GM08714 (cell line): ENCODE measurements around the gene HS3ST4.

Experiments
- H3K4me3 ChIP-seq: fragments of 200-500 bp; sonication (Bioruptor generic); 2 replicates; pipeline ENCODE4 v1.5.1; 2014; ENCODE audit warnings: mild to moderate bottlenecking, low read length, inconsistent platforms
- ZNF274 ChIP-seq: IDR thresholded peaks from 2 replicates; pipeline ENCODE4 v1.6.1; 2012; ENCODE audit warnings: mild to moderate bottlenecking, low read depth, low read length

HS3ST4 gene

DNA sequence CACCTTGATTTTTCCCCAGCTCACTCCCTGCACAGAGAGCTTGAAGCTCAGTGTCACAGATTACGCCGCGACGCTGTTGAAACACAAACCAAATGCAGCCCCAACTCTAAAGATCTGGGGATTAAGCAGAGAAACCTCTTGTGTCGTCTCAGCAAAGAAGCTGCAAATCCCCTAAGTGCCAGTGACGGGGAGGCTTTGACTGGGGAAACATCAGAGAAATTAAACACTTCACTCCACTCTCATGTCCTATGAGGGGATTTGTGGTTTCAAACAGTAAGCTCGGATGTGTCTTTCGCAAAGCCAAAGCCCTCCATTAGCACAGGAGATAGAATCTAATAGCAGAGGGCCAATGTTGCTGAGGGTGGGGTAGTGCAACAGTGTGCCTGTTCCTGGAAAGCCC lies 233.7 kb downstream of the HS3ST4 start:
- TF ChIP-seq ZNF274 = no peak
- H3K4me3 ChIP-seq = no peak overlapping the region

DNA sequence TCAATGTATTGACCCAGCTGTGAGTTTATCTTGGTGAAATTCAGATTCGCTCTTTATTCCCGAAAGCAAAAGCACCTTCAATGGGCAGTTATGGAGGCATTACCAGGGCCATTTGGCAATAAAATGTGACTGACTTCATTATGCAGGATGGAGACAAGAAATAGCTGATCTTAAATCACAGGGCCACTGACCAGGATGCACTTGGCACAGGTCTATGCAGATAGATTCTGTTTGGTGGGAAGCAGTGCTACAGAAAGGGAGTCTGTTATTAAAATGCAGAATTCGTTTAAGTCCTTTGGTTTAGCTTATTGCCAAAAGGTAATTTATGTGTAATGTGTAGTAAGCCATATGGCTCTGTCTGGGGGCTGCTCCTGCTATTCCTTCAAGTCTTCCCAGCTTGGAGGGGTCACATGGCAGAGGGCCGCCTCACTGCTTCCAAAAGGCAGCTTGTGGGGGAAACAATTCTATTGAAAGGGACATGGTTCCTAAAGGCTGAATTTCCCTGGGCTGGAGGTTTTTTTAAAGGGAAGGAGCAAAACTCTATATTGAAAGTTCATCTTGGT lies 239.8 kb downstream of the HS3ST4 start:
- H3K4me3 ChIP-seq = no peak overlapping the region
- TF ChIP-seq ZNF274 = no peak

DNA sequence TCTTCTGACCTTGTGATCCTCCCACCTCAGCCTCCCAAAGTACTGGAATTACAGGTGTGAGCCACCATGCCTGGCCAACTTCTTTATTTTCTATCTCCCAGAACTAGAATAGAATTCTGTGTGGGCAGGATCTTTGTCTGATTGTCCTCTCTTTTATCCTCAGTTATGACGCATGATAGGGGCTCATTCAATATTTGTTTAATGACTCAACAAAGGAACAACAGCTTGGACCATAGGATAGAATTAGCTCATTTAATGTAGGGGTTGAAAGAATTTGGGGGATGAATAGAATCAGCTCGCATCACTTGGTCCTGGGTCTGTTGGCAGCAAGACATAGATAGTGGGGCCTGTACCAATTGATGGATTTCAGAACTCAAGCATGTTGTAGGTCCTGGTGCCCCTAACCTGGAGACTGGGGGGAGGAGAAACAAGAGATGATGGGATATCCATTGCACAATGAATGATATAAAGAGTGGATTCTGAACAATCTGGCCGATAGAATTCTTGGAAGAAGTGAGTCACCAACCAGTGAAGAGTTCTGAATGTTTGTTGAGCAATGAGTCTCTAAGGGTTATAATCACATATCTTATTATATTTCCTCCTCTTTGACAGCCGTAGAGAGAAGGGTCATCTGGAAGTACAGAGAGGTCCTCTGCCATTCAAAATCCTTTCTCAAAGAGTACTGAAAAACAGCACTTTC lies 250.2 kb downstream of the HS3ST4 start:
- H3K4me3 ChIP-seq = no peak overlapping the region
- no peak for TF ChIP-seq ZNF274

DNA sequence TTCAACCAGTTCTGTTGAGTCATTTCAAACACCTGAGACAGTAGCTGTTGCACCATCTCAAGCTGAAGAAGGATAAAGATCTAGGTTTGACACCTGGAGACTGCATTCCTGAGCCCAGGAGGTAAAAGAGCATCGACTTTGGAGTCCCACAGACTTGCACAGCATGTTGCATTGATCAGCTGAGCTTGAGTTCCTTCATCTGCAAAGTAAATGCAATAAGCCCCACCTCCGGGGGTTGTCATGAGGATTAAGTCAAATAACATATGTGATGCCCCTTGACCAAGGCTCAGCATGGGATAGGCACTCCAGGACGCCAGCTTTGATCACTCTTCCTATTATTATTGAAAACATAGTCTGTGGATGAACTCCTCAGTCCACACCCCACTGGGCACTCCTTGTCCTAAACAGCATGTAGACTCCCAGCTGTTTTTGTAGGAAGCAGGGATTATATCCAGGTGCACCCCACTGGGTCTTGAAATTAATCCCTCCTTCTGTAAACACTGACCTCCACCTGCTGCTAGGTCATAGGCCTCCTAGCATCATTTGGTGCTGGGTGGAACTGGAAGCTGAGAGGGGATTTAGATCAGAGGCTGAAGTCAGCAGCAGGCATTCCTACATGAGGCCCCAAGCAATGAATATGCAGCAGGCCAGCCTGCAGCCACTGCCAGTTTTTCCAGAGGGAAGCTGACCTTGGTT lies 259.0 kb downstream of the HS3ST4 start:
- H3K4me3 ChIP-seq = no peak overlapping the region
- TF ChIP-seq ZNF274 = no peak

DNA sequence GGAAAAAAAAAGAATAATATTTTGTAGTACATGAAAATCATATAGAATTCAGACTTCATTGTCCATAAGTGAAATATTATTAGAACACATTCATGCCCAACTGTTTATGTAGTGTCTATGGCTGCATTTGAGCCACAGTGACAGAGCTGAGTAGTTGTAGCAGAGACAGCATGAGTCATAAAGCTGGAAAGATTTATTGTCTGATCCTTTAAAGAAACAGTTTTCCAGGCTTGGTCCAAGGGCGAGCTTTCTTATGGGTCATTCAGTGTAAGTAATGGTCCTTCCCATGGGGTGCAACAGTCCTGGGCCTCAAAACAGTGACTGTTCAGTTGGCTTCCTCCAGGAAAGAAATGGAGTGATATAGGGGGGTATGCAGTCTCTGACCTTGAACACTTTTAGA lies 260.2 kb downstream of the HS3ST4 start:
- TF ChIP-seq ZNF274 = no peak
- H3K4me3 ChIP-seq = no peak overlapping the region

DNA sequence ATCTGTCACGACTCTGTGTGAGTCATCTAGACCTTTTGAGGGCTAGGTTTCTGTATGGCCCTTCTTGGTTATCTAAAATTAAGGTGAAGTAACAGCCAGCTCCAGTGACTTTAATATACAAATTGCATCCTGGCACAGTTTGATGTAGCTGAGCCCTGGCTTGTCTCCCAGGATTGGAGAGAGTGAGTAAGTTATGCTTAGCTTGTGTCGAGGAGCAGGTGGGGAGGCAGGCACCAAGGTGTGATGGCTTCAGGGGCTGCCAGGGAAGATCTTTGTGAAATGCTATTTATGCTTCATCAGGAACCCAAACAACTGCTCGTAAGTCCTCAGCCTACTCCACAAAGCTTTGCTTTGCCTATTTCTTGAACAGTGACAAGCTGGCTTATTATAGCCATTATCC lies 261.2 kb downstream of the HS3ST4 start:
- no peak for TF ChIP-seq ZNF274
- no peak overlapping the region for H3K4me3 ChIP-seq

DNA sequence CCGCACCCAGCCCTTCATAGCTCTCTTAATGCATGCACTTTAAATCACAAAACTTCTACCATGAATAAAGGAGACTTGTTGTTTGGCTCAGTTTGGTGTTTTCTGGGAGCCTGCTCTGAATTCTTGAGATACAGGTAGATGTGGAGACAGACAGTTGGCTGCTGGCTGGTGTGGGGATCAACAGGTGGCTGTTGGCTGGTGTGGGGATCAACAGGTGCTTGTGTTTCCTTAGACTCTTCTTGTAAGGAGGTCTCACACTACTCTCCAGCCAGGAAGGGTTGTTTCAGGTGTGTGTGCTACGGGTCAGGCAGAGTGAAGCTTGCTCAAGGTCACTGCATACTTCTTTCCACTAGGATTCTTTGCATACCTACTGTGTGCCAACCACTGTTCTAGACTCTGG lies 265.9 kb downstream of the HS3ST4 start:
- TF ChIP-seq ZNF274 = no peak
- no peak overlapping the region for H3K4me3 ChIP-seq

DNA sequence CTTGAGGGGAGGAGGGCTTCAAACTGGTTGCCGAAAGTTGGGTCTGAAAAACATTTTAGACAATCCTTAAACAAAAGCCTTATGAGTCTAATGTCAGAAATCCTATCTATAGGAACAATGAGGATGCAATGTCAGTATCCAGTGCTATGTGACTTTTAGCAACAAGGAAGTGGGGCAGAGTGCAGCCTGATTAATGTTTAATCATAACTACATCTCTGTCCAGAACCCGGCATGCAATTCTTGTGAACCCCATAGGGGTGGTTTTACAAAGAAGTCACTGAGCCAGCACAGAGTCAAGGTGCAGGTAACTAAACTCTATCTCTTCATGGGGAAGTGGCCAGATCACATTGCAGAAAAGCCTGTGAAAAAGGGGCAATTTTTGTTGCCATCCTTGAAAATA lies 267.5 kb downstream of the HS3ST4 start:
- no peak for TF ChIP-seq ZNF274

DNA sequence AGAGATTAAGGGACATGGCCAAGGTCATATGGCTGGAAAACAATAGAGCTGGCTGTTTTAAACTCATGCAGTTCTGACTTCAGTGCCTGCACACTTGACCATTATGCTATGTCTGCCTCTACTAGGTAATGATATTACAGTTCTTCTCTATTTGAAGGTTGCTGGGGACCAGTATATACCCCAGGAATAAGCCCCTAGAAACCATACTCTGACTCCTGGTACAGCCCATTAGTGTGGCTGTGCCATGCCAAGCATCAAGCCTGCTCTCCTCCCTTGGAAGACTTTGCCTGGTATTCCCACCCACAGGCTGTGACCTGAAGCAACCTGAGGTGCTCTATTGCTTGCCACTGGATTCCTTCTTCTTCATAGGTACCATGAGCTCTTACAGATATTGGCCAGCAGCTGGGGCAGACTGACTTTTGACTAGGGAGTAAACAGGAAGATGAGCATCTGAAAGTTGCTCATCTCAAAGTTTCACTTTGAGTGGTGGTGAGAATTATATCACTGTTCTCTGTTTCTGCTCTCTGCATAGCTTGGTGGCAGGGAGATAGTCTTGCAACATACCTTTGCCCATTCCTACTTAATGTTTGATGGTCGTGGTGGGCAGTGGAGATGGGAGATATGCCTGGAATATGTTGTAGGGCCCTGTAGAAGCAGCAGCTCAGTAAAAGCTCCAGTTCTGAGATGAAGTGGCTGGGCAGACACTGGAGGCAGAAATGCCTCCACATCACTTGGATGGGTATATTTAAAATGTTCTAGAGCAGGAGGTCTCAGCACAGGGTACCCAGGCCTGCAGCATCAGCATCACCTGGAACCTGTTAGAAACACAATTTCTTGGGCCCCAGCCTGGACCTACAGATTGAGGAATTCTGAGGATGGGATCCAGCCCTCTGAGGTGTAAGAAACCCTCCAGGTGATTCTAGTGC lies 274.7 kb downstream of the HS3ST4 start:
- no peak for TF ChIP-seq ZNF274
- no peak overlapping the region for H3K4me3 ChIP-seq

More for the DNA sequence above, 267.5 kb downstream of the HS3ST4 start:
- no peak overlapping the region for H3K4me3 ChIP-seq

DNA sequence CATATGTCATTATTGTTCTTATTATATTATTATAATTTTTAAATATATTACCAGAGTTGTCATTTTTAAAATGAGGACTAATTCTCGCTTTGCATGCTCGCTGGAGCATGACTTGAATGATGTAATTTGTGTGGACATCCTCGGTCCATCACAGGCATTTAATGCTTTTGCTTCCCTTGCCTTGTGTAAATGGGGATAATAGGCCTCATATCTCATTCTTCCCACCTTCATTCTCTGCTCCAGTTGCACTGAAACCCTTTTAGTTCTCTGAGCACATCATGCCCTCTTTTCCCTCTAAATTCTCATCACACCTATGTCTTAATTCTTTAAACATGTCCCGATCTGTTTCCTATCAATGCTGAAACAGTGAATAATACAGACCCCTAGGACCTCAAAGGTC lies 285.4 kb downstream of the HS3ST4 start:
- no peak for TF ChIP-seq ZNF274
- no peak overlapping the region for H3K4me3 ChIP-seq

DNA sequence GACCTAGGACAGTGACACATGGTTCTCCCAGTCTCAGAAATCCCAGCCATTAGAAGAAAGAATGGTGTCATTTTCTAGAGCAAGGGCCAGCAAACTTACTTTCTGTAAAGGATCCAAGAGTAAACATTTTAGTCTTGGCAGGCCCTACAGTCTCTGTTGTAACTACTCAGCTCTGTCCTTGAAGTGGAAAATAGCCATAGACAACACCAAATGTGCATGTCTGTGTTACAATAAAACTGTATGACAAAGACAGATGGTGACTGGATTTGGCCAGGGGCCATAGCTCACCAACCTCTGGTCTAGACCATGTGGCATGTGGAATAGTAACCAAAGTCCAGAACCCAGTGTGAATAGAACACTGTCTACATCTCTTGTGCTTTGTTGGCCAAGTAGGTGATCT lies 286.5 kb downstream of the HS3ST4 start:
- no peak overlapping the region for H3K4me3 ChIP-seq
- TF ChIP-seq ZNF274 = no peak

DNA sequence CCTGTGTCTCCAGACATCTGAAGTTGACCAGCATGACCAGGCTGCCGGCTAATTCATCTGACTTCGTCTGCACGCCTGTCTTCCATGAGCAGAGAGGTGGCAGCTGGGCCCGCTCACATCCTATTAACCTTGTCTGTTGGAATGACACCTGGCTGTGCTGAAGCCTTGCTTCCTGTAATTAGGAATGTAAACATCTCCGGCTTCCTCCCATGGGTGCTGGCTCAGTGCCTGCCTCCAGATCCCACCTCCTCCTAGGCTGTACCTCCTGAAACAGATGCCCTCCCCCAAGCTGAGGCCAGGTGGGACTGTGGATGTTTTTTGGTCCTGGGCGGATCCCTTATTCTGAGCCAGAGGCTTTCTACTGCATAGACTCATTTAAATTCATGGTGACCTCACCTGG lies 296.3 kb downstream of the HS3ST4 start:
- no peak overlapping the region for H3K4me3 ChIP-seq
- TF ChIP-seq ZNF274 = no peak

DNA sequence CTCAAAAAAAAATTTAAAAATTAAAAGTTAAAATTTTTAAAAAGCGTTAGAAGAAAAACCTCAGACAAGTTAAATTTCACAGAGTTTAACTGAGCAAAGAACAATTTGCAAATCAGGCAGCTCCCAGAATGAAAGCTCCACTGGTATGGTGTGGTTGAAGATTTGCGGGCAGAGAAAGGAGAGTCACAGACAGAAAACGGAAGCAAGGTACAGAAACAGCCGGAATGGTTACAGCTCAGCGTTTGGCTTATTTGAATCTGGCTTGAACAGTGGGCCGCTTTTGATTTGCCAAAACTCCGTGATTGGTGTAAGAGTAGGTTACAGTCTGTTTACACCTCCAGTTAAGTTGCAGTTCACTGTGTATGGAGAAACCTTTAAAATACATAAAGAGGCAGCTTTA lies 297.1 kb downstream of the HS3ST4 start:
- H3K4me3 ChIP-seq = no peak overlapping the region
- no peak for TF ChIP-seq ZNF274

DNA sequence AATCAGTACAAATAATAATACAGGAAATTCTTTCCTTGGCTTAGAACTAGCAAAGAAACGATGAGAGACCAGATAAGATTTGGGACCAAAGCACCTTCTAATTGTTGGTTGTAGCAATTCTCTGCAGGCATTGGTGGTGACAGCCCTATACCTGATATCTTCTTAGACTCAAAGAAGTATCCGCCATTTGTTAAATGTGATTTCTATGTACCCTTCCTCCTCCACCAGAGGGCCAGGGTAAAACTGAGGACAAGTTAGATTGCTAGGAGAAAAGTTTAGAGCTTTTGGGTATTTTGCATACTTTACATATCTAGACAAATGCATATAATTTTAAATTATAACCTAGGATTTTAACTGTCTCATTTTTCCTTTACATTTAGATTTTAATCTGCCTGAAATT lies 304.3 kb downstream of the HS3ST4 start:
- no peak overlapping the region for H3K4me3 ChIP-seq
- TF ChIP-seq ZNF274 = no peak
